Colon (tissue), 2 donors: ENCODE results near the gene PDZK1IP1.

Experiments
- FAIRE-seq: peaks from 2 replicates; lab custom pipeline; 2012; peaks lifted over from hg19 to GRCh38; lab: Jason Lieb, UNC
- donor health status: control.
- donor health status: control.

Gene PDZK1IP1, protein sequence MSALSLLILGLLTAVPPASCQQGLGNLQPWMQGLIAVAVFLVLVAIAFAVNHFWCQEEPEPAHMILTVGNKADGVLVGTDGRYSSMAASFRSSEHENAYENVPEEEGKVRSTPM

DNA sequence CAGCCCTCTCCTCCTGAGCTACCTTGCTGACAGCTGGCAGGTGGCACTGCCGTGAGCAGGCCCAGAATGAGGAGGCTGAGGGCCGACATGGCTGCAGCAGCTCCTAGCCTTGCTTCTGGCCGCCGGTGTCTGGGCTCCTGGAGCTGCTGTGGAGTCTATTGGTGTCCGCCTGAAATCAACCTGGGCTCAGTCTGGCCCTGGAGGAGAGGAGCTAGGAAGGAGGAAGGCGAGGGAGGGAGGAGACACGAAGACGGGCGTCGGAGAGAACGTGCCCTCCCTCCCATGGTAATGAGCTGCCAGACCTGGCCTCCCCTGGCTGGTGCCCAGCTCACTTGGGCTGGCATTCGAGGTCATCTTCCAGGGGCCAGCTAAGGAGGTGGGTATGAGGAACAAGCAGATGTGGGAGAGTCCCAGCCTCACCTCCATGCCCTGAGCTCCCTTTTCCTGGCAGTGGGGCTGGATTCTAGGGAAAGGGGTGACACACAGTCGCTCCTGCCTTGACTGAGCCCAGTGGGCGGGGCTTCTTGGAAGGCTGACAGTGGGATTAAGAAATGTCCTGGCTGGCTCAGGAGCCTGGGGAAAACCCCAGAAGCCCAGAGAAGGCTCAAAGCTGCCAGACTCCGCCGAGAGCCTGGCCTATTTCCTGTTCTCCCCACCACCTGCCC lies at the start of gene PDZK1IP1:
Gene PDZK1IP1 (minus strand): TSS at position 193 of the 665 bp plus-strand sequence. CDS start 104 bp downstream, at position 89.
- no peak for FAIRE-seq

DNA sequence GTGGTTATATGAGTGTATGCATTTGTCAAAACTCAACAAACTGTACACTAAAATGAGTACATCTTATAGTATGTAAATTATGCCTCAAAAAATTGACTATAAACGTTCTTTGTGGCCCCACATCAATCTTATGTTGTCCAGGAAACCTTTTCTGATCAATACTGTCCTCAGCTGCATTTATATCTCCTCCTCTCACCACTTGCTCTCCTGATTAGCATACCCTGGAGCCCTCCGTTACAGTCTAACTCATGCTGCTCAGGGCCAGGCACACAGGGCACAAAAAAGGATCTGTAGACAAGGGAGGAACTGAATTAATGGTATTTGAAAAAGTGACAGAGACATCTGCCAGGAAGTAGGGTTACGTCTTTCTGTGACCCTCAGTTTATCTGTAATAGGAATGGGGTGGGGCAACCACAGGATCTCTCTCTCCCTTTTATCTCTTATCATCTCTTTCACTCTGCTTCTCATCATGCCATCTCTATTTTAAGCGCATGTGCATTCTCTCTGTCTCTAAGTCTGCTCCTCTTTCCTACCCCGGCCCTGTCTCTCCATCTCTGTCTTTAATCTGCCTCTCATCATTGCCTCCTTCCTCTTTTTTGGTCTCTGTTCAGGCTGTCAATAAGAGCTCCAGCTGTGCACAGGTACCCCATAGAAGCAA lies 49.2 kb upstream of the PDZK1IP1 start:
- FAIRE-seq: no peak

DNA sequence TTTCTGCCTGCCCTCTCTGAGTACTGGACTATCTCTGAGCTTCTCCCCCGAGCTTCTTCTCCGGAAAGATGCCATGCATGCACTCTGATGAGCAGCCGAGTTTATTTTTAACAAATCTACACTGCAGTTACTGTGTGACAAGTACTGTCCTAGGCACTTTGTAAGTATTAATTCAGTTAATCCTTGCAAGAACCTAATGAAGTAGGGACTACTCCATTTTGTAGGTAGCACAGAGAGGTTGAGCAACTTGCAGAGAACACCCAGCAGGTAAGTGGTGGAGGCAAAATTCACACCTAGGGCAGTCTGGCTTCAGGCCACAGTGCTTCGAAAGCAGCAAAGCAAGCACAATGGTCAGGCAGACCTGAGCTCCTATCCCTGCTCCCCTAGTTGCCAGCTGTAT lies 46.0 kb upstream of the PDZK1IP1 start:
- FAIRE-seq: no peak

DNA sequence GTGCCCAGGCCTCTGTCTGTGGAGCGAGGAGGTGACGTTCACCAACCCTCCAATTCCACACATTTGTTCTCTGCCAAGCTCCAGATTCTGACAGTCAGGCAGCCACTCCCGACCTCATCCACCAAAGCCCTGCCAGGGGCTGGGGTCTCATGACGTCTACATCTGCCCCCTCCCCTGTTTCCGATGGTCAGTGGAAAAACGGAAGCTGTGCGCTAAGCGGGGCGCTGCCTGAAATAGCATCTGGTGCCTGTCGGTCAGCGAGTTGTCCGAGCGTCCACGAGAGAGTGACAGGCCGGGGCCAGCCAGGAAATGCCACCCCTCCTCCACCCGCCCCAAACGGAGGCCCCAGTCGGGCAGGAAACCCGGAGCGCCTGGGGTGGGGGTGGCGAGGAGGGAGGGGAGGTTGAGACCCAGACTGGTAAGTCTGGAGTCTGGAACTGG lies 45.4 kb upstream of the PDZK1IP1 start:
- no peak for FAIRE-seq

DNA sequence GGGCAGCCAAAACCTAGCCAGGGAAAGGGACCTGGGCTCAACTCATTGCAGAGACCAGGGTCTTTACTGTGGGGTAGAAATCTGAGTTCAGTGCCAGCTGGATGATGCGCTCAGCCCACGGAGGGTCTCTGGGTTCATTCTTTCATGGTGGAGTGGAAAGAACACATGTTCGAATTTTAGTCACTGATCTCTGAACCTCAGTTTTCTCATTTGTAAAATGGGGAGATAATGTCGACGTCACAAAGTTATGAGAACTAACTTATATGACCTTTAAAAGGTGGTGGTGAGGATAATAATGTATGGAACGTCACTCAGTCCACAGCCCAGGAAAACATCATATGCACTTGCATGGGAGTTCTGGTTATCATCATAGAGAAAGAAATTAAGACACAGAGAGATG lies 43.4 kb upstream of the PDZK1IP1 start:
- FAIRE-seq: no peak

DNA sequence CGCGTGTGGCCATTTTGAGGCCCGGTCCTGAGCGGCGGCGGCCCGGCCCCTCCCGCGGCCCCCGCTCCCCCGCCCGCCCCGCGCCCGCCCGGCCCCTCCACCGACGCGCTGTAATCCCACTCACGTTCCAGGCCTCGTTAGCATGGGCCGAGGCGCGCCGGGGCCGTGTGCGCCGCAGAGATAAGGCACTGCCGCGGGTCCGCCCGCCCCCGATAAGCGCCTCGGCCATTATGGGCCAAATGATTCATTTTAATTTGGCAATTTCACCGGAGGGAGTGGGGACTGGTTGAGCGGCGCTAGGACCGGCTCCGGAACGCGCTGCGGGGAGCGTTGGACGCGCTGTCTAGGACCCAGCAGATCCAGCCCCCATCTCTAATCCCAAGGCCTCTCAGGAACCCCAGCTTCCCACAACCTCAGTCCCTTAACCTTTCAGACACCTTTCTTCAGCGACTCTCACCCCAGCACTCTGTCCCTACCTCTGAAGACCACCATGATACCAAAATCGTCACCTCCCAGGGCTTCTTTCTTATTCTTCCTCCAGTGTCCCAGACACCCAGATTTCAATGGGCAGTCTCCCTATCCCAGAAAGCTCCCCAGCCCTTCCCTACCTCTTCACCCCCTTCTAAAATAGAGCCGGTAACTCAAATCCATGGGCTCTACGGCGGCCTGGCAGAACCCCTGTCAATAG lies 42.5 kb upstream of the PDZK1IP1 start, which contains the start of gene TAL1:
Gene TAL1 (minus strand): TSS at position 39 of the 688 bp plus-strand sequence. CDS start 6,337 bp downstream, outside the sequence.
- no peak for FAIRE-seq

DNA sequence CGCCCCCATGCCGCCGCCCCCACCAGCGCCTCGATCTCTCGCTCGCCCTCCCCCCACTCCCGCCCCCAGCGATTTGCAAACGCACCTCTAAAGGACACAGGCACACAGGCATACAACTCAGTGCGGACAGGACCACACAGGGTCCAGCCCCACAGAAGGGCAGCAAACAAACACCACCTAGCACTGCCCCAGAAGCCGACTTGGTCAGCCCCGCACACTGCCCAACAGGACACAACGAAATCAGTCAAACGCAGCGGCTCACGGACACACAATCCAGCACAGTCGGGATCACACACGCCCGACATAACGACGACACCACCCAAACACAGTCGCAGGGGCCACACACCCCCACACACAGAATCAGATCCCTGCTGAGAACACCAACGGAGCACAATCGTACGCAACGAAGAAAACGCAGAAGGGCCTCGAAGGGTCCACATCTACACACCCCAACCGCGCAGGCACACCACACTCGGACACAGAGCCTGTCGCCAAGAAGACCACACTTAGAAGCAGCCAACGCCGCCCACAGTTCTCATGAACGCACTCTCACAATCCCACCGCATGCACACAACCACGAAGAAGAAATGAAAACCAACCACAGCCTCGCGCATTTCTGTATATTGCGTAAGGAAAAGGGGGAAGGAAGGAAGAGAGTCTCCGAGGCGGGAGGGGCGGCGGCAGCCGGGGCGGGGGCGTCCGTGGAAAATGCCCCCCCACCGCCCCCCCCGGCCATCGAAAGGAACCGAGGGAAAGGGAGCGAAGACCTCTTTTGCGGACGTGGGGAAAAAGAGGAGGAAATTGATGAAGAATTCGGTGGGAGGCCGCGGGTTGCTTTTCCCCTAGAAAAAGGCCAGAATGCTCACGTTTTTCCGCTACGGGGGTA lies 41.7 kb upstream of the PDZK1IP1 start:
- FAIRE-seq: no peak

DNA sequence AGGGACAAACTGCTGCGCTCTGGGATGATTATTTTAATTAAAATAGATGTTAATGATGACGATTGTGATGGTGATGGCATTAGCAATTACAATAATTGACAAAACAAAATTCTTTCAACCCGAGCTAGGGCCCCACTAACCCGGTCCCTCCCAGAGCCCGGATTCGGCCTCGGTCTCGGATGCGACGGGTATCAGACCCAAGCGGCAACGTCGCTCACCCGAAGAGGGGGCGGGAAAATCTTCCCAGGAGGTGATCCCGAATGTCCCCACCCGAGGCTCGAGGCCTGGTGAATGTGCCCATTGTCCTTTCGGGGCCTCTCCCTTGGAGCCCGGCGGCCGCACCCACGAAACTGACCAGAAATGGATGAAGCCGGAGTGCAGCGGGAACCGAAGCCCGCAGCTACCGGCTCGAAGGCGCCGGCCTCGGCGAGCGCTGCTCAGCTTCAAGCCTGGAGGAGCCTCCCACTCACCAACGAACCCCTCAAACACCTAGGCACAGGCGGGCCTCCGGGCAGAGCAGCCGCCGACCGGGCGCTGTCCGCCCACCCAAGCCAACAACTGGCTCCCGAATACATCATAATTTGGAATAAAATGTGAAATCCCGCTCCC lies 41.0 kb upstream of the PDZK1IP1 start:
- FAIRE-seq: no peak

DNA sequence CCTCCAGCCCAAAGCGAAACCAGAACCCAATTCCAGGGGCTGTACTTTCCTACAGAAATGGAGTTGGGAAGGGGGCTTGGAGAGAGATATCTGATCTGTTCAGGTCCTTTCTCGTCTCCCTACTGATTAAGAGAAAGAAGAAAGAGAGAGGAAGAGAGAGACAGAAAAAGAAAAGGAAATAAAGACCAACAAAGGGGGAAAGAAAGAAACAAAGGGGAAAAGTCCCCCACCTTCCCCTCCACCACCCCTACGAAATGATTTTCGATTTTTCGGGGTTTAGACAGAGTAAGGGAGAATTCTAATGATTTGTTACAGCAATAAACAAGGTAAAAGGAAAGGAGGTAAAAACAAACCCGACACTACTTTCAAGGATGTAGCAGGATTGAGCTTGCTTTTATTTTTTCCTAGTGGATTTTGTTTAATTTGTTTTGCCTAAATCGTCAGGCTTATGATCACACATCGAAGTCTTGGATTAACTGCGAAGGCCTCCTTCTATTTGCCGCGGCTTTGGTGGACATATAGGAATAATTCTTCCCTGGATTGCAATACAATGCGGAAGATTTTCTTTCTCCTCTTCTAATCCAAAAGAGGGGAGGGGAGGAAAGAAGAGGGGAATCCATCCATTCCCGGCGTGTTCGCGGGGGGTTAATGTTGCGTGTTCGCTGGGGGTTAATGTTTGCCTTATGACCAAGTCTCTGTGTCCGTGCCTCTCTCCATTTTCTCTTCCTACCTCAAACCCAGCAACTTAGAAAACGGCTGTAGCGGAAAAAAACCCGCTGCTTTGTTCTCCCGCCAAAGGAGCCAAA lies 40.3 kb upstream of the PDZK1IP1 start:
- no peak for FAIRE-seq

DNA sequence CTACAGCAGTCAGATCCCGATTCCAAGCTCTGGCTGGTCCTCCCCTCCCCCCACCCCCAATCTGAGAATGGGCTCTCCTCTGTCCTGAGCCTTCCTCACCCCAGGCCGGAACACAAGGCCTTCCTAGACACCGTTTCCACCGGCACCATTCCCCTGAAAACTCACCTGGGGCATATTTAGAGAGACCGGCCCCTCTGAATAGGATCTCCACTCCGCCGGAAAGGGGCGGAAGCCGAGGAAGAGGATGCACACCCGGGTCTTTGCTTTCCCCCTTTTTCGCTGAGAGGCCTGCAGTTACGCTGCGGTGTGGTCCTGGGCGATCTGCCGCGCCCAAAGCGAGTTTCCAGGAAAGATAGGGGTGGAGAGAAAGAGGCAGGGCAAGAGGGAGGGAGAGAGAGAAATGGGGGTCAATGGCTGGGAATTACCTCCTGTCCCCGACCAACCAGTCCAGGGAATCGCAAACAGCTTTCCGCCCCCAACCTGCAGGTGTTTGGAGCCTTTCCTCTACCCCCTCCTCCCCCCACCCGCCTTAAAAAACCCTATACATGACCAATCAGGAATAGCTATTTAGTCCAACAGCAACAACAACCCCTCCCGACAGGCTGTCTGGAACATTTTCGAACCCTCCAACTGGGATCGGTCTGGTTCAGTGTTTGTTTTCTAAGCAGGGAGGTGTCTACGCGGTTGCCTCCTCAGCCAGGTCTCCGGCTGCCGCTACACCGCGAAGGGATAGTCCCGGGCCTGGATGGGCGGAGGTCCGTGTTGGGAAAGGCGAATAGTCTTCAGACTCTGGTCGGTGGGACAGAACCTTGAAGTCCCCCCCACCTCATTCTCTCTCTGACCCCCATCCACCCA lies 39.4 kb upstream of the PDZK1IP1 start:
- no peak for FAIRE-seq

DNA sequence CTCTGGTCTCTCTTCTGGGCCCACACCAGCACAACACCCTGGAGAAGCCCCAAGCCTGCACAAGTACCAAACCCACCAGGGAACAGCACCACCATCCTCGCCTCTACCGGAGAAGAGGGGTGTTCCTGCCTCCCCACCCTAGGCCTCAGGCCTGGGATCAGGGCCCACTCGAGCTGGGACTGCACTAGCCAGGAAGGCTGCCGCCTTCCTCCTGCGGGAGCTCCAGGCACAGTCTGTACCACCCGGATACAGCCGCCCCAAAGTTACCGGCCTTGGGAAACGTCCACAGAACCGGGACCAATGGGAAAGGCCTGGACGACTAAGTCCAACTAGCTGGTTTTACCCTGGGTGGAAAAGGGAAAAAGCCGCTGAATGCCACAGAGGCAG lies 38.8 kb upstream of the PDZK1IP1 start:
- no peak for FAIRE-seq

DNA sequence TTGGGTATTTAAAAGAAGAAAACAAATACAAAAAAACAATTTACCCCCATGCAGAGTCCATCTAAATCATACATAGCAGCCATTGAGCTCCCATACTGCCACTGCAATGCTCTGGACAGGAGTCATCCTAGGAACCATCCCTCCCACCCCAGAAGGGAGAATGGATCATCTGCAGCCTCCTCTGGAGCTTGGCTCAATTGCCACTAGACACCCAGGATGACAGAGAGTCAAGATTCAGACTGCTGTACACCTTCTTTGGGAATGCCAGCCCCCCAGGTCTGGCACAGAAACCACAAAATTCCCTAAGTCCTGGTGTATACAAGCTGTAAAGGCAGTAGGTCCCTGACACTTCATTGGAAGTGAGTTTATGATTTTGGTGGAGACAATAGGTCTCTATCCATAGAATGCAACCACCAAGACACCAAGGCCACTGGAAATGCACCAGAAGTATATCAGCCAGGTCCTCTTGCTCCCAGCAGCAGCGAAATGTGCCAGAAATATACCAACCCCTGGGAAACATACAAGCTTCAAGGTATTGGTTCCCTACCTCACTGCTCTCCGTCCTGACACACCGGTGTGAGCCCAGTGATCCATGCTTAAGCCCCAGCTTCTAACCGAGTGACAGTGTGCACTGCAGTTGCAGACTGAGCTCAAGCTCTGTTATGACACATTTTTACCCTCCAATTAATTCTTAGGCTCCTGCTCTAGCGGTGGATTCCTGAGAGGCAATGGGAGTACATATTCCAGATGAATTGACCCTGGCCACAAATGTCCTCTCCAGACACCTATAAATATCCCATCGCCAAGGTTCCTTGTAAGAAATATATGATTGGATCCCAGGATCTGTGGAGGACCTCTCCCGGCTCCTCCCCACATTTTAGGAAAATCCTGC lies 37.8 kb upstream of the PDZK1IP1 start:
- no peak for FAIRE-seq

DNA sequence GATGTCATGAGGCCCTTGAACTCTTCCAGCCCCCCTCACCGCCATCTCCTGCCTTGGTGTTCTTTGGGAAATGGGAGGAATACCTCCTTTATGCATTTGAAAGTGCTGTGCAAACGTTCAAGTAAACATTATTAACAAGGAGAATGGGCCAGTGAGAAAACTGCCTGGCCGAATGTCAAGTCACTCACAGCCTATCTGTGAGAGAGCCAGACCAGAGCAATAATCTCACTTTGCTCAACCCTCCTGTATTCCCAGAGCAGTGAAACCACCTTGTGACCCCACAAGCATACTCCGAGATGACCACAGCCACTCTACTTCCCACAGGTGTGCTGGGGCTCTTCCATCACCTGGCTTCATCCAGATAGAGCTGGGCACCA lies 37.0 kb upstream of the PDZK1IP1 start:
- FAIRE-seq: no peak

DNA sequence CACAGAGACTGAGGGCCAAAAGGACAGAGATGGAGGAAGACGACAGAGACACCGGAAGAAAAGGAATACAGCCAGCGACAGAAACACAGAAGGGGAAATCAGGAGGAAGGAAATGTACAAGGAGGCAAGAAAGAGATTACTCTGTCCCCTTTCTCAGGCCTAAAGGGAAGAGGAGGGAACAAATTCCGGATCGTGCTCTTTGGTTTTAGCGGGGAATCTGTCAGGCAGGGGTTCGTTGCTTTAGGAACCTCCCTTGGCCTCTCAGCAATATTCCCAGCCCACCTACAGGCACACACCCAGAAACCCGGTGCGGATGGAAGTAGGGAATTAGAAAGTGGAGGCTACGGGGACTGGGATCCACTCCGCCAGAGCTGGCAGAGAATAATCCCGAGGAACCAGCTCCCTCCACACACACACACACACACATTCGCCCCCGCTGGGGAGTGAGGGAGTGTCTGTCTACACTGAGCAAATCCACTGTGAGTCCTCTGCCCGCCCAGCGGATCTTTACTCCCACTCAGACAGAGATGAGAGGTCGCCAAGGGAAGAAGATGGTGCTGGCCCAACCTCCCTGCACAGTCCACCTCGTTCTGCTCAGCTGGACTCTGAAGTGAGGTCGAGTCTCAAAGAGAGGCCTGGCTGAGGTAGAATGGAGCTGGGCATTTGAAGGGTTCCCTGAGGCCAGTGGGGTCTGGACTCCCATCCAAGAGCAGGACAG lies 36.4 kb upstream of the PDZK1IP1 start:
- FAIRE-seq: no peak

DNA sequence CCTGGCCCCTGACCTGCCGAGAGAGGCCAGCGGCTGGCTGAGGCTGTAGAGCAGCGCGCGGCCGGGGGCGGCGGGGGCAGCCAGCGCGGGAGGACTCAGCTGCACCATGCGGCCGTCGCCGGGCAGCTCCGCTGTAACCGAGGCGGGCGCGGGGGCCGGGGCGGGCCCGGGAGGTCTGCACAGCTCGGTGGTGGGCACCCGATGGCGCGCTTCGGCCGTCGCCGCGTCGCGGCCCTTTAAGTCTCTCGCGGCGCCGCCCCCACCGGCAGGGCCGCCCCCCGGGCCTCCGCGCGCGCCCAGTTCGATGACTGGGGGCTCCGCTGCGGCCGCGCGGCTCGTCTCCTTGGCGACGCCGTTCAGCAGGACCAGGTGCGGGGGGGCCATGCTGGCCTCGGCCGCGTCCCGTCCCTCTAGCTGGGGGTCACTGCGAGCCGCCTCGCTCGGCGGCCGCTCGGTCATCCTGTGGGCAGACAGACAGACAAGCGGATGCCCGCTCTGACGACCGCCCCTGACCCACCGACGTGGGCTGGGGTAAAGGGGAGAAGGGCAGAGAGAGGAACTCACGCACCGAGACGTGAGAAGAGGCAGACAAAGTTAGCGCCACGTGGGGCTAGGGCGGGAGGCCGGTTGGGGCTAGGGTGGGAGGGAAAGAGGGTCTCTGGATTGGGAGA lies 35.7 kb upstream of the PDZK1IP1 start:
- FAIRE-seq: no peak

DNA sequence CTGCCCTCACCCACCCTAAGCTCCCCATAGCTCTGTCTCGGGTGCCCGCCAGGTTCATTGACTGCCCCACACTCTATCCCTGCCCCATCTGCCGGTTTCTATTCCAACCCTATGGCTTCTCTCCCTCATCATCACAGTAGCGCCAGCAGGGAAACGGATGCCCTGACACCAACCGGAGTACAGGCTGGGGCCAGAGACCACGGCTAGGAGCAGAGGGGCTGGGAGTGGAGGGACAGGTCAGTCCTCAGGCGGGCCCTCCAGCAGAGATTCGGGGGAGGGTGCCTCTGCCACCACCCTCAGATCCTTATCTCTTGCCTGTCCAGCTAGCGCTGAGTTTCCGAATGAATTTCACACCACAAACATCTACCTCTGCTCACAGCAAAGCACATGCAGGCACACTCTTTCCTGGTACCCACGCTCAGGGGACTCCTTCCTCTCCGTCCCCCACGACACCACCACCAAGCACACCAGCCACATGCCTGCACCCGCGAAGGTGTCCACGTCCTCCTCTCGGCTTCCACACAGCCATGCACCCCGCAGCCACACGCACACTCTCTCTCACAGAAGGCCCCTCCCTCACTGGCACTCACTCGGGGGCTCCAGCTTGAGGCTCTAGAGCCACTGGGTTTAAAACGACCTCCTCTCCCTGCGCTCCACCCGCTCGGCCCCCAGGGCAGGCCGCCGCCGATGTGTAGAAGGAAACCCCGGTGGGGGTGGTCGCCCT lies 35.0 kb upstream of the PDZK1IP1 start:
- FAIRE-seq: no peak
